8988T (cell line): Measurements from ENCODE around the gene MKLN1.
"Not testable (repeated sequence)": the region's sequence is repeated elsewhere in the genome, so short reads cannot be mapped to it uniquely, and the experiment has no call there.

Source experiments
- DNase-seq: peaks from one replicate; pipeline ENCODE4 v3.0.0; 2011

MKLN1 gene

GRCh38 chr7:131320603-131321002 lies 7.1 kb upstream of the MKLN1 start:
- no peak for DNase-seq

- no peak for DNase-seq
These were observed 6.0 kb upstream of the MKLN1 start for GRCh38 chr7:131321656-131322055.

DNA sequence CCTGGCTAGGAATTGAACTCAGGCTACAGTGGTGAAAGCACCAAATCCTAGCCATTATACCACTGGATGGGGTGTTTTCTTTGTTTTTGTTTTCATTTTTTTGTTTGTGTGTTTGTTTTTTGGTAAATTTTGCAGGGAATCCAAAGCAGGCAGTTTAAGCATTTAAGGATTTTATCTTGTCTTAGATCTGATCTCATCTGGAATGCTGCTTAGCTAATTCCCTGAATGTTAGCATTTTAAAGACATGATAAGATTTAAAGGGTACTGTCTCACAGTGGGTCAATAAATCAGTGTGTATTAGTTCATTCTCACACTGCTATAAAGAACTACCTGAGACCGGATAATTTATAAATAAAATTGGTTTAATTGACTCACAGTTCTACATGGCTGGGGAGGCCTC lies 5.6 kb upstream of the MKLN1 start:
- DNase-seq, result no peak

DNA sequence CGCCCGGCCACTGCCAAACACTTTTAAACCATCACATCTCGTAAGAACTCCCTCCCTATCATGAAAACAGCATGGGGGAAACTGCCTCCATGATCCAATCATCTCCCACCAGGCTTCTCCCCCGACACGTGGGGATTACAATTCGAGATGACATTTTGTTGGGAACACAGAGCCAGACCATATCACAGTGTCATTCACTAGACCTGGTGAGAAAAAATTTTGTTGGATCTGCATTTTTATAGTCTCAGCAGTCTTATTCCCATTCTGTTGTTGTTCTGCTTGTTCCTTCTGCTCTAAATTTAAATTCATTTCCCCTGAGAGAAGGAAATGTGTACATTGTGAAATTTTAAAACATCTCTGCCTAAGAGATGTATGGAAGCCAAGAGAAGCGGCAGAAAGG lies 4.8 kb upstream of the MKLN1 start:
- no peak for DNase-seq

GRCh38 chr7:131325179-131325840 lies 2.4 kb upstream of the MKLN1 start:
- no peak for DNase-seq

- no peak for DNase-seq
These were observed 1.1 kb upstream of the MKLN1 start for GRCh38 chr7:131326576-131326975.

DNA sequence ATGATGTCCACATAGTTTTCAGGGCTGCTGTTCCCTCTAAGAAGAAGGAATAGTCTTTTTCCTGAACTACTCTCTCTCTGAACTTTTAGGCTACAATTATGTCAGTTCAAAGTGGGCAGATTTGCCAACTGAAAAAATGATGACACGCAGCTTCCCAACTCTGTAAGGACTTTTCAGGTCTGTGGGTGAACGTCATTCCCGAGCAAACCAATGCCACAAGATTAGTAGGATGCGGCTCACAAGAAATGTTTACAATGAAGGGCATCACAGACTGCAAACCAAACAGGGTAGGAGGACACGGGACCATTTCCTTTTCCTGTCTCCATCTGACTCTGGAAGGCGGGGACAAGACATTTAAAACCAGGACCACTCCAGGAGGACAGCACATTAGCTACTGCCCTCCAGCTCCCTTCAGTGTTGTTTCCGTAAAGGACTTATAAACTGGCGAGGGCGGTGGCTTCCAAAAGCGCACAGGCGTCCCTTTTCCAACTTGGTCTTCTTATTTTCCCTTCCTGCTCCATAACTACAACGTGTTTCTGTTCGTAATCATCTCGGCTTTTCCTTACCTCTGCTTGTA lies 539 bp upstream of the MKLN1 start:
- no peak for DNase-seq

DNA sequence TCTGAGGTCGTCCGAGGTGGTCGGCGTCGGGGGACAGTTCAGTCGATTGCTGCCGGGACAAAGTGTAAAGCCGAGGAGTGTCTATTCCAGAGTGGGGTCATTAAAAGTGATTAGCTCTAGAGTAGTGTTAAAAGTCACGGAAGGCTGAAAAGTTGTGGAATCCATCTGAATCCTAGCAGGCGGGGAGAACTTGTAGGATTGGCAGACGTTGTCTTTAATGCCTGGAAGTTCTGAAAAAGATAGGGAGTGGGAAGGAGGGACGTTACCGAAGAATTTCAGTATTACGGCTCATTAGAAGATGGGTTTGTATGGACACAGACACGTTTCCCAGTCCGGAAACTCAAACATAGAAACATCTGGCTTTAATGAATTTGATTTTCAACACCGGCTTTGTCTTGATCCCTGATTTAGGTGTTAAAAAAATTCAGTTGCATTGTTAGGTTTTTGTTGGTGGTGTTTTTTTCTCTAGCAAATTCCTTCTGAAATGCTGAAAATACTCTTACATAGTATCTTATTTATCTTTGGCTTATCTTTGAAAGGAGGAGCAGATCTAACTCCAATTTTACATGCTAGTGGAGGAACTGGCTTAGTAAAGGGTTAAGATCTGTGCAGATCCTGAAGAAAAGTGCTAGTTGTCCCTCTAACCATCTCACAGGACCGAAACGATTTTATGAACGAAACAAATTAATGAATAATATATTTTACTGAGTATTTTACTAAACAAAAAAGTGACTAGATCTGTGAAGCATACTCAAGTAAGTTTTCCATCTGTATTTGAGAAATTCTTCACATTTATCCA lies 900 bp downstream of the MKLN1 start:
- no peak for DNase-seq

DNA sequence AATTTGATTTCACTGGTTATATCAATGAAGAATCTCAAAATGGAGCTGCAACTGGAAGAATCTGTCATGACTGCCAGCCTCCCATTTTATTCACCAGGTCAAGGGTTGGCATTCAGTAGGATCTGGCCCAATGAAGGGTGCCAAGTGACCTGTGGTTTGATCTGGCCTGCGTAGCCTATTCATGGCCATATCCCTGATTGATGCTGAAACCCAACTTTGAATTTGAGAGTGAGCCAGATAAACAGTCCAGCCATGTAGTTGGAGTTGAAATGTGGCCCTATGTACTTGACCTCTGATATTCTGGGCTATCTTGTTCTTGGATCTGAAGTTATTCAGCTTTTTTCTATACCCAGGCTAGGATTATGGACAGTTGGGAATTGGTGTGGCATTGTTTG lies 1.5 kb downstream of the MKLN1 start:
- DNase-seq, result no peak

GRCh38 chr7:131330299-131330698 lies 2.6 kb downstream of the MKLN1 start:
- no peak for DNase-seq

GRCh38 chr7:131331806-131332205 lies 4.1 kb downstream of the MKLN1 start:
- DNase-seq, result no peak

DNA sequence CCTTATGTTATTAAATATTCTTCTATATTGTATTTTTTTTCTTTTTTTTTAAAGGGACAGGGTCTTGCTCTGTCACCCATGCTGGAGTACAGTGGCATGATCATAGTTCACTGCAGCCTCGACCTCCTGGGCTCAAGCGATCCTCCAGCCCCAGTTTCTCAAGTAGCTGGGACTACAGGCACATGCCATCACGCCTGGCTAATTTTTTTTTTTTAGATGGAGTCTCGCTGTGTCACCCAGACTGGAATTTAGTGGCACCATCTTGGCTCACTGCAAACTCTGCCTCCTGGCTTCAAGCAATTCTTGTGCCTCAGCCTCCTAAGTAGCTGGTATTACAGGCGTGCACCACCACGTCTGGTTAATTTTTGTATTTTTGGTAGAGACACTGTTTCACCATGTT lies 5.1 kb downstream of the MKLN1 start:
- DNase-seq, result not testable (repeated sequence)

- DNase-seq, result no peak
These were observed 8.1 kb downstream of the MKLN1 start for GRCh38 chr7:131335639-131336381.

GRCh38 chr7:131336956-131337355 lies 9.3 kb downstream of the MKLN1 start:
- no peak for DNase-seq

DNA sequence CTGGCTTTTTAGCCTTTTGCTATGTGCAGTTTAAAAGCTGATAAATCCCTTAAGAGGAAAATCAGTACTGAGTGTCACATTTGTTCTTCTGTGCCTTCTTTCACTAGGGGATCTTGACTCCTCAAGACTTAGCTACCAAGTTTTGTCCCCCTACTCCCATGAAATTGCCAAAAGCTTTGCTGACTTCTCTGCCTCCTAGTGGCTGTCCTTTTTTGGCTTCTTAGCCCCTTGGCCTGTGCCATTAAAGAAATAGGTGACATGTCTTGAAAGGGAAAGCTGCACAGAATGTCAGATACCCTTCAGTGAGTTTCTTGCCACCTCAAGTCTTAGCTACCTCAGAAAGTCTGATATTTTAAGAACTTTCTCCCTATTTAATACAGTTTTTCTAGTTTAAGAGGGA lies 10.5 kb downstream of the MKLN1 start:
- DNase-seq, result no peak

DNA sequence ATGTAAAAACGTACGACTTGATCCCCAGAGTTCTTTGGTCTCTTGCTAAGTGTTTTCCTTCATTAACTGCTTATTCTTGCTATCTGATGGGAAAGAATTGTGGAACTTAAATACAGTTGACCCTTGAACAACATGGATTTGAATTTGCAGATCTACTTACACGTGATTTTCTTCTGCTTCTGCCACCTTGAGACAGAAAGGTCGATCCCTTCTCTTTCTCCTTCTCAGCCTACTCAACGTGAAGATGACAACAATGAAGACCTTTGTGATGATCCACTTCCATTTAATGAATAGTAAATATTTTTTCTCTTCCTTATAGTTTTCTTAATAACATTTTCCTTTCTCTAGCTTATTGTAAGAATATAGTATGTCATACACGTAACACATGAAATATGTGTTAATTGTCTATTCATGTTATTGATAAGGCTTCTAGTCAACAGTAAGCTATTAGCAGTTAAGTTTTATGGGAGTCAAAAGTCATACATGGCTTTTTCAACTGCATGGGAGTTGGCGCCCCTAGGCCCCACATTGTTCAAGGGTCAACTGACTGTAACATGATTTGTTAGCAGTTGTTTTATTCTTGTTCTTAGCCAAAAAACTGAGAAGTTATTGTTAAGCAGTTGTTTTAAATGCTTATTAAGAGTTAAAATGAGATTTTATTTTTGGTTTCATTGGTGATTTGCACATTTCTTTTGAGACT lies 11.2 kb downstream of the MKLN1 start:
- no peak for DNase-seq

DNA sequence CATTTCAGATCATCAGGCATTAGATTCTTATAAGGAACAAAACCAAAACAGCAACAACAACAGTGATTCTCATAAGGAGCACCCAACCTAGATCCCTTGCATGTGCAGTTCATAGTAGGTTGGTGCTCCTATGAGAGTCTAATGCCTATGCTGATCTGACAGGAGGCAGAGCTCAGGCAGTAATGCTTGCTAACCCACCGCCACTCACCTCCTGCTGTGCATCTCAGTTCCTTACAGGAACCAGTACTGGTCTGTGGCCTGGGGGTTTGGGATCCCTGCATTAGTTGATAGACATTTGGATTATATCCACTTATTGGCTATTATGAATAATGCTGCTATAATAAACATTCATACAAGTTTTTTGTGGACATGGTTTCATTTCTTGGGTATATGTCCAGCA lies 14.0 kb downstream of the MKLN1 start:
- DNase-seq, result no peak

DNA sequence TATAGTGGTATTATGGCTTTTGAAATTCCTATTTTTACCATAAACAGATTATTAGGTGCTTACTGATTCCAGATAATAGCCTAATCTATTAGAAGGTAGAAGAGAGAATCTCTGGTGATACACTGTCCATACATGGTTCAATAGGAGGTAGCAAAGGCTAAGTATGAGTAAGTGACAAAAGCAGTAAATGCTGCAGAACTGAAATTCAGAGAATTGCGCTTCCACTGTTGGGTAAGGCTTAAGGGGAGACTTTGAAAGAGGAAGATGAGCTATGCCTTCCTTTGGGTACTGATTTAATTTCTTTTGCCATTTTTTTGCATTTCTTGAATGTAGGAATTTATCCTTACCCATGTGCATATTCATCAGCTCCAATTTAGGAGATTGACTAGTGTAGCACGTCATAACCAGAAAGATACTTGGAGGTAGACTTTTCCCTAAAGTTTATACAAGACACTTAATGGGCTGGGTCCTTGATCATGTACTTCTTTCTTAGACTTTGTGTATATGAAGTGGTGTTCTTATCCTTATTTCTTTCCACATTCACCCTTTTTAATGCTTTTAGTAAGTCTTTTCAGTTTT lies 15.3 kb downstream of the MKLN1 start:
- no peak for DNase-seq

DNA sequence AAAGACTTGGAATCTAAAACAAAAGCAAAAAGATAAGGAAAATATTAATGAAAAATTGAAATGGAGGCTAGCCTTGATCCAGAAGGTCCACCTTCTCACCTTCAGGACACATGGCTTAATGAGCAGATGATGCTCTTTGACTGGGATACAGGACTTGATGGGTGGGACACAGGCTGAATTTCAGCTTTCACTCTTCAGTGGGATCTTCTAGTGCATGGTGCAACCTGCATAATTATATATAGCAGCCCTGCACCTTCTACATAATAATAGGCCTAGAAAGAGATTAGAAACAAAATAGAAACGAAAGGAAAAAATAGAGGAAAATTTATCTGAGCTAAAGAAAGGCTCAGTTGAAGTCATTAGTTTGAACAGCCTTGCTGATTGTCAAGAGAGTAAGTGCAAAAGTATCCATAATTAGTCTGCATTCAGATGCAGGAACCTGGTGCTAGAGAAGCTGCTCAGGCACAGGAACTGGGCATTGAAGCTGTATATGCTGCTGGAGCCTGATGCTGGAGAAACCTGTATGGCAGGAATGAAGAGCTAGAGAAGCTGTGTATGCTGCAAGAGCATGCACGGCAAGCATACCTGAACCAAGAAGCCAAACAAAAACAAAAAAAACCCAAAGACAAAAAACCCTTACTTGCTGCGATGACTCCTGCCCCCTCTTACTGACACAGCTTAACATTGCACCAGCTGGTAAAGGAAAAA lies 19.4 kb downstream of the MKLN1 start:
- DNase-seq, result no peak

DNA sequence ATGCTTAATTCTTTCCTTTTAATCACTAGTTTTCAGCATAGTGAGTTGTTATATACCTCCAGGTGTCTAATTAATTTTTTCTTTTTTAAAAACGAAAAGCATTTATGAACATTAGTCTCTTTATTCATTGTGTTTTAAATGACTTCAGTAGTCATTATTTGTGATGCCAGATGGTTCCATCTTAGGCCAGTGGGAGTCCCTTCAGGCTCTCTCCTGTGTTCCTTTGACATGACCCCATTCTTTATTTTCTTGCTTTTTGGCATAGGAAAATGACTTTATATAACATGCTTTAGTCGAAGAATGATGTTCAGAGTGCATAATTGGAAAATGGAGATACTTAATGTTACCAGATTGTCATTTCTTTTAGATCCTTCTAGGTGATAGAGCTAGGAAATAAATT lies 24.4 kb downstream of the MKLN1 start:
- no peak for DNase-seq

DNA sequence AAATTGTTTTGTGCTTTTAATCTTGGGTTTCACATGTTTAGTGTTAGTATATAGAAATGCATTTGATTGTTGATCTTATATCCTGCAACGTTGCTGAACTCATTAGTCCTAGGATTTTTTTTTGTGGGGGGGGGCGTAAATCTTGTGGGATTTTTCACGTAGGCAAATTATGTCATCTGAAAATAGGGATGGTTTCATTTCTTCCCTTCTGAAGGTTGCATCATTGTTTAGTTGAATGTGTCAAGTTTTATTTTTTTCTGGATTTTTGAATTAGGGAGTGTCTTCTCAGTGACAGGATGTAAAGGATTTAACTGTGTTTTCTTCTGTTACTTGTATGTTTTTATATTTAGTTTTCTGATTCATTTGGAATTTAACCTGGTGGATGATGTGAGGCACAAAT lies 26.7 kb downstream of the MKLN1 start:
- no peak for DNase-seq
